Testis (tissue), 2 donors: ENCODE results near the gene SULT1A4.
"Not testable (repeated sequence)": the region's sequence is repeated elsewhere in the genome, so short reads cannot be mapped to it uniquely, and the experiment has no call there.

Experiments used
- POLR2A ChIP-seq: fragments of 450-650 bp; IDR thresholded peaks from one replicate; pipeline ENCODE4 v1.6.1; 2017; ENCODE audit warnings: antibody characterized with exemption, mild to moderate bottlenecking, moderate library complexity
- TF ChIP-seq, protein P1 (sequence below), 3 experiments: fragments of 450-650 bp in 2 of 3; fragments of 200-600 bp in 1 of 3; sonication (generic) in 1 of 3; IDR thresholded peaks; one replicate each; pipeline ENCODE4 v1.5.1; 2016 to 2019; ENCODE audit warnings: antibody characterized with exemption in 3 of 3, mild to moderate bottlenecking in 2 of 3, moderate library complexity in 1 of 3

DNA sequence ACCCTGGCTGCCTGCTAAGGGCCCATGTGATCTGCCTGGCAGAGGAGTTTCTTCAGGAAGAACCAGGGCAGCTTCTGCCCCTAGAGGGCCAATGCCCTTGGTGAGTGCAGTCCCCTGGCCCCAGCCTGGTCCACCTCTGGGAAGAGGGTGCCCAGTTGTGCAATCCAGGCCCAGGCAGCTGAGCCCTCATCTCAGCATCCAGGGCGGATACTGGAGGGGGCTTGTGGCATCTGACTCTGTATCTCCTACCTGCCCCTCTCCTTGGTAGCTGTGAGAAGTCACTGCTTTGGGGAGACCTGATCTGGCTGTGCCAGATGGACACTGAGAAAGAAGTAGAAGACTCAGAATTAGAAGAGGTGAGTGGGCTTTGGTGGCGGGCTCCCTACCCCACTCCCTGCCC, 2.1 kb upstream of the SULT1A4 start:
- TF ChIP-seq, protein P1, sequence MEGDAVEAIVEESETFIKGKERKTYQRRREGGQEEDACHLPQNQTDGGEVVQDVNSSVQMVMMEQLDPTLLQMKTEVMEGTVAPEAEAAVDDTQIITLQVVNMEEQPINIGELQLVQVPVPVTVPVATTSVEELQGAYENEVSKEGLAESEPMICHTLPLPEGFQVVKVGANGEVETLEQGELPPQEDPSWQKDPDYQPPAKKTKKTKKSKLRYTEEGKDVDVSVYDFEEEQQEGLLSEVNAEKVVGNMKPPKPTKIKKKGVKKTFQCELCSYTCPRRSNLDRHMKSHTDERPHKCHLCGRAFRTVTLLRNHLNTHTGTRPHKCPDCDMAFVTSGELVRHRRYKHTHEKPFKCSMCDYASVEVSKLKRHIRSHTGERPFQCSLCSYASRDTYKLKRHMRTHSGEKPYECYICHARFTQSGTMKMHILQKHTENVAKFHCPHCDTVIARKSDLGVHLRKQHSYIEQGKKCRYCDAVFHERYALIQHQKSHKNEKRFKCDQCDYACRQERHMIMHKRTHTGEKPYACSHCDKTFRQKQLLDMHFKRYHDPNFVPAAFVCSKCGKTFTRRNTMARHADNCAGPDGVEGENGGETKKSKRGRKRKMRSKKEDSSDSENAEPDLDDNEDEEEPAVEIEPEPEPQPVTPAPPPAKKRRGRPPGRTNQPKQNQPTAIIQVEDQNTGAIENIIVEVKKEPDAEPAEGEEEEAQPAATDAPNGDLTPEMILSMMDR (IDR thresholded peaks at IDR 0.05) = not testable (repeated sequence)
- TF ChIP-seq POLR2A = not testable (repeated sequence)
